ENCODE data around the gene MLXIP. TPM values are rescaled to one million over a fixed set of nuclear protein-coding genes. Genes with fewer than 3 reads are reported as not detected.
A peak's percentile ranks its signal among the peaks of the same experiment; 100 is the strongest.

Gene MLXIP
- total and polyA plus RNA-seq, 9 of the 15 experiments (the other 6 are each of a cell fraction or from before 2014, with no cell fraction given): 2.2 to 66.3 (median 18.1) TPM

DNA sequence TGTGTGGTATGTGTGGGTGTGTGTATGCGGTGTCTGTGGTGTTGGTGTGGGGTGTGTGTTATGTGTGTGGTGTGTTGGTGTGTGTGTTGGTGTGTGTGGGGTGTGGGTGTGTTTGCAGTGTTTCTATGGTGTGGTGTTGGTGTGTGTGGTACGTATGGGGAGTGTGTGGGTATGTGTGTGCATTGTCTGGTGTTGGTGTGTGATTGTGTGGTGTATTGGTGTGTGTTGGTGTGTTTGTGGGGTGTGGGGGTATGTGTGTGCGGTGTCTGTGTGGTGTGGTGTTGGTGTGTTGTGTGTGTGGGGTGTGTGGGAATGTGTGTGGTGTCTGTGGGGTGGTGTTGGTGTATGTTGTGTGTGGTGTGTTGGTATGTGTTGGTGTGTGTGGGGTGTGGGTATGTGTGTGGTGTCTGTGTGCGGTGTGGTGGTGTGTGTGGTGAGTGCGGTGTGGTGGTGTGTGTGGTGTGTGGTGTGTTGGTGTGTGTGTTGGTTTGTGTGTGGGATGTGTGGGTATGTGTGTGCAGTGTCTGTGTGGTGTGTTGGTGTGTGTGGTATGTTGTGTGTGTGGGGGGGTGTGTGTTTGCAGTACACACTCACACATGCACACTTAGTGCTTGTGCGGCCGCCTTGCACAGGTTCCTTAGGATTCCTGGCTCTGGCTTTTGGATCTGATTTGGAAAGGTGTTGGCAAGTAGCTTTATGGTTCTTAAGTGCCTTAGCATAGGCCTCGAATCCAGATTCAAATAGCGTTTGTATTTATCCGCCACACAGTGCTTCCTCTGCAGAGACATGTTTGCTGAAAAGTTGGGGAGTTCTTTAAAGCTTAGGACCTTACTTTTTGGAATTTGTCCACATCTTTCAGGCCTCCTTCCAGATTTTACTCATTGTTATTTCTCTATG is 16.4 kb downstream of the MLXIP start (continued):
- TF ChIP-seq ZNF551 (CRISPR knock-in tag; IDR thresholded peaks at IDR 0.05) (no peak), TAL1 (IDR thresholded peaks at IDR 0.05) (0 out of 2 replicates have a peak, but pooled peaks have one; percentile 15), ZBTB26 (CRISPR knock-in tag; IDR thresholded peaks at IDR 0.05) (peak; percentile 49; the same call in 1 of the 2 replicates), KAT2B (IDR thresholded peaks at IDR 0.05; ENCODE audit: low read depth, low read length) (no peak), SIN3B (IDR thresholded peaks at IDR 0.05; ENCODE audit: low read depth) (no peak), FOXK2 (conservative IDR thresholded peaks at IDR 0.05 in 1 of 2, IDR thresholded peaks at IDR 0.05 in 1 of 2; ENCODE audit: low read depth in 2 of 2) (no peak), HDAC1 (IDR thresholded peaks at IDR 0.05) (peak in 1 of 2 experiments; percentile 49; a peak in 1 of 4 replicates), BHLHE40 (IDR thresholded peaks at IDR 0.05; ENCODE audit: low read length) (0 out of 2 replicates have a peak, but pooled peaks have one; percentile 17), SMARCE1 (IDR thresholded peaks at IDR 0.05) (no peak), ARID2 (IDR thresholded peaks at IDR 0.05) (no peak), SMARCA5 (IDR thresholded peaks at IDR 0.05) (no peak; the same call in 1 of the 2 replicates), SUPT5H (IDR thresholded peaks at IDR 0.05) (peak; percentile 52), ELK1 (CRISPR knock-in tag; IDR thresholded peaks at IDR 0.05) (no peak), CBFB (CRISPR knock-in tag; IDR thresholded peaks at IDR 0.05) (no peak; the same call in 1 of the 2 replicates), ZBTB1 (CRISPR knock-in tag; IDR thresholded peaks at IDR 0.05; ENCODE audit: borderline replicate concordance, low read depth) (no peak), PYGO2 (tag; IDR thresholded peaks at IDR 0.05) (no peak), CREM (IDR thresholded peaks at IDR 0.05; ENCODE audit: low read depth) (no peak), CBX1 (IDR thresholded peaks at IDR 0.05; ENCODE audit: low read depth) (peak; percentile 94), GABPB1 (CRISPR knock-in tag; IDR thresholded peaks at IDR 0.05) (no peak)
- TF ChIP-seq, protein P1, sequence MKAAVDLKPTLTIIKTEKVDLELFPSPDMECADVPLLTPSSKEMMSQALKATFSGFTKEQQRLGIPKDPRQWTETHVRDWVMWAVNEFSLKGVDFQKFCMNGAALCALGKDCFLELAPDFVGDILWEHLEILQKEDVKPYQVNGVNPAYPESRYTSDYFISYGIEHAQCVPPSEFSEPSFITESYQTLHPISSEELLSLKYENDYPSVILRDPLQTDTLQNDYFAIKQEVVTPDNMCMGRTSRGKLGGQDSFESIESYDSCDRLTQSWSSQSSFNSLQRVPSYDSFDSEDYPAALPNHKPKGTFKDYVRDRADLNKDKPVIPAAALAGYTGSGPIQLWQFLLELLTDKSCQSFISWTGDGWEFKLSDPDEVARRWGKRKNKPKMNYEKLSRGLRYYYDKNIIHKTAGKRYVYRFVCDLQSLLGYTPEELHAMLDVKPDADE (conservative IDR thresholded peaks at IDR 0.05; ENCODE audit: control insufficient read depth, low read depth, low read length): no peak
- TF ChIP-seq, protein P2, sequence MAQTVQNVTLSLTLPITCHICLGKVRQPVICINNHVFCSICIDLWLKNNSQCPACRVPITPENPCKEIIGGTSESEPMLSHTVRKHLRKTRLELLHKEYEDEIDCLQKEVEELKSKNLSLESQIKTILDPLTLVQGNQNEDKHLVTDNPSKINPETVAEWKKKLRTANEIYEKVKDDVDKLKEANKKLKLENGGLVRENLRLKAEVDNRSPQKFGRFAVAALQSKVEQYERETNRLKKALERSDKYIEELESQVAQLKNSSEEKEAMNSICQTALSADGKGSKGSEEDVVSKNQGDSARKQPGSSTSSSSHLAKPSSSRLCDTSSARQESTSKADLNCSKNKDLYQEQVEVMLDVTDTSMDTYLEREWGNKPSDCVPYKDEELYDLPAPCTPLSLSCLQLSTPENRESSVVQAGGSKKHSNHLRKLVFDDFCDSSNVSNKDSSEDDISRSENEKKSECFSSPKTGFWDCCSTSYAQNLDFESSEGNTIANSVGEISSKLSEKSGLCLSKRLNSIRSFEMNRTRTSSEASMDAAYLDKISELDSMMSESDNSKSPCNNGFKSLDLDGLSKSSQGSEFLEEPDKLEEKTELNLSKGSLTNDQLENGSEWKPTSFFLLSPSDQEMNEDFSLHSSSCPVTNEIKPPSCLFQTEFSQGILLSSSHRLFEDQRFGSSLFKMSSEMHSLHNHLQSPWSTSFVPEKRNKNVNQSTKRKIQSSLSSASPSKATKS (CRISPR knock-in tag; IDR thresholded peaks at IDR 0.05): no peak
- TF ChIP-seq, protein P3, sequence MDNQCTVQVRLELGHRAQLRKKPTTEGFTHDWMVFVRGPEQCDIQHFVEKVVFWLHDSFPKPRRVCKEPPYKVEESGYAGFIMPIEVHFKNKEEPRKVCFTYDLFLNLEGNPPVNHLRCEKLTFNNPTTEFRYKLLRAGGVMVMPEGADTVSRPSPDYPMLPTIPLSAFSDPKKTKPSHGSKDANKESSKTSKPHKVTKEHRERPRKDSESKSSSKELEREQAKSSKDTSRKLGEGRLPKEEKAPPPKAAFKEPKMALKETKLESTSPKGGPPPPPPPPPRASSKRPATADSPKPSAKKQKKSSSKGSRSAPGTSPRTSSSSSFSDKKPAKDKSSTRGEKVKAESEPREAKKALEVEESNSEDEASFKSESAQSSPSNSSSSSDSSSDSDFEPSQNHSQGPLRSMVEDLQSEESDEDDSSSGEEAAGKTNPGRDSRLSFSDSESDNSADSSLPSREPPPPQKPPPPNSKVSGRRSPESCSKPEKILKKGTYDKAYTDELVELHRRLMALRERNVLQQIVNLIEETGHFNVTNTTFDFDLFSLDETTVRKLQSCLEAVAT (IDR thresholded peaks at IDR 0.05): peak in 1 of 2 experiments; percentile 77; a peak in 3 of 4 replicates

Data from K562 (cell line).